GM19193 (cell line): Measurements from ENCODE around the gene CPED1.

Experiments
- POLR2A ChIP-seq: IDR thresholded peaks from 4 replicates; pipeline ENCODE4 v1.6.1; 2011; ENCODE audit not compliant: insufficient read depth, insufficient read length; ENCODE audit errors: extremely low read depth

CPED1 gene

GRCh38 chr7:121000081-121000983, 11.8 kb downstream of the CPED1 start:
- TF ChIP-seq POLR2A, result no peak

GRCh38 chr7:121001234-121001906, 12.9 kb downstream of the CPED1 start:
- TF ChIP-seq POLR2A, result no peak

GRCh38 chr7:121002048-121002756, 13.7 kb downstream of the CPED1 start:
- no peak for TF ChIP-seq POLR2A

GRCh38 chr7:121002757-121003200, 14.3 kb downstream of the CPED1 start:
- TF ChIP-seq POLR2A, result no peak

GRCh38 chr7:121003986-121004685, 15.6 kb downstream of the CPED1 start:
- TF ChIP-seq POLR2A, result no peak

- TF ChIP-seq POLR2A, result no peak
These were observed 17.6 kb downstream of the CPED1 start for GRCh38 chr7:121005996-121006584.

GRCh38 chr7:121006711-121007315, 18.3 kb downstream of the CPED1 start:
- no peak for TF ChIP-seq POLR2A

GRCh38 chr7:121008816-121009215, 20.3 kb downstream of the CPED1 start:
- no peak for TF ChIP-seq POLR2A

GRCh38 chr7:121011401-121011800, 22.9 kb downstream of the CPED1 start:
- no peak for TF ChIP-seq POLR2A

GRCh38 chr7:121012170-121012874, 23.8 kb downstream of the CPED1 start:
- no peak for TF ChIP-seq POLR2A

GRCh38 chr7:121012919-121013318, 24.4 kb downstream of the CPED1 start:
- no peak for TF ChIP-seq POLR2A

GRCh38 chr7:121015560-121015959, 27.0 kb downstream of the CPED1 start:
- TF ChIP-seq POLR2A, result no peak

- no peak for TF ChIP-seq POLR2A
These were observed 28.5 kb downstream of the CPED1 start for GRCh38 chr7:121016966-121017365.
